Fibroblast of villous mesenchyme (primary cell): ENCODE data around the gene CCDC85B. TPM values are rescaled to one million over a fixed set of nuclear protein-coding genes. Genes with fewer than 3 reads are reported as not detected.

Experiments used
- DNase-seq: peaks from one replicate; pipeline ENCODE4 v3.0.0-alpha.2; 2010; ENCODE audit warnings: low read depth
- H3K4me3 ChIP-seq: 2 replicates; pipeline ENCODE4 v1.5.1; 2011; ENCODE audit warnings: low read depth, mild to moderate bottlenecking, low read length
- CTCF ChIP-seq: IDR thresholded peaks from 2 replicates; pipeline ENCODE4 v1.5.1; 2012; ENCODE audit warnings: low read depth, mild to moderate bottlenecking, low read length; ENCODE audit not compliant: insufficient read depth
- total RNA-seq: library from RNA; depleted of rRNA; stranded (reverse); fragments of >200 nt; gene quantifications from 2 replicates; pipeline ENCODE4 v1.2.3, GENCODE V29; 2012

The CCDC85B gene
- total RNA-seq, 1 donor = 37.1 TPM

GRCh38 chr11:65866509-65867283, 23.8 kb upstream of the CCDC85B start:
- TF ChIP-seq CTCF = no peak
- no peak overlapping the region for H3K4me3 ChIP-seq
- no peak for DNase-seq

GRCh38 chr11:65867284-65868071, 23.0 kb upstream of the CCDC85B start:
- DNase-seq = no peak
- no peak overlapping the region for H3K4me3 ChIP-seq
- TF ChIP-seq CTCF = no peak

- no peak overlapping the region for H3K4me3 ChIP-seq
- TF ChIP-seq CTCF = no peak
- no peak for DNase-seq
Observed at GRCh38 chr11:65868076-65868667, 22.3 kb upstream of the CCDC85B start.

- H3K4me3 ChIP-seq = no peak overlapping the region
- no peak for TF ChIP-seq CTCF
- no peak for DNase-seq
Observed at GRCh38 chr11:65868907-65869306, 21.6 kb upstream of the CCDC85B start.

GRCh38 chr11:65869643-65870306, 20.7 kb upstream of the CCDC85B start:
- TF ChIP-seq CTCF = no peak
- no peak for DNase-seq
- no peak overlapping the region for H3K4me3 ChIP-seq

GRCh38 chr11:65870307-65870658, 20.2 kb upstream of the CCDC85B start:
- no peak for DNase-seq
- TF ChIP-seq CTCF = no peak
- no peak overlapping the region for H3K4me3 ChIP-seq
